HEK293 (cell line): ENCODE measurements around the gene PSMA7.

Experiments used
- AEBP2 ChIP-seq: fragments of 450-650 bp; formaldehyde crosslinking; IDR thresholded peaks from 2 replicates; pipeline ENCODE4 v1.5.1; 2016; ENCODE audit warnings: missing biosample characterization, missing genetic modification characterization, borderline replicate concordance
- KLF16 ChIP-seq: fragments of 450-650 bp; formaldehyde crosslinking; IDR thresholded peaks from 2 replicates; pipeline ENCODE4 v1.5.1; 2017; ENCODE audit warnings: missing biosample characterization, missing genetic modification characterization
- MZF1 ChIP-seq: fragments of 450-650 bp; formaldehyde crosslinking; IDR thresholded peaks from 2 replicates; pipeline ENCODE4 v1.5.1; 2017; ENCODE audit warnings: missing biosample characterization, missing genetic modification characterization, borderline replicate concordance
- SP7 ChIP-seq: fragments of 450-650 bp; formaldehyde crosslinking; IDR thresholded peaks from 2 replicates; pipeline ENCODE4 v1.5.1; 2016; ENCODE audit warnings: missing biosample characterization, missing genetic modification characterization
- TRIM28 ChIP-seq: IDR thresholded peaks from 2 replicates; pipeline ENCODE4 v1.6.1; 2011; ENCODE audit warnings: low read length, control low read depth, borderline replicate concordance
- ZBTB21 ChIP-seq: fragments of 450-650 bp; formaldehyde crosslinking; IDR thresholded peaks from 2 replicates; pipeline ENCODE4 v1.5.1; 2017; ENCODE audit warnings: missing biosample characterization, missing genetic modification characterization
- ZBTB7A ChIP-seq: fragments of 450-650 bp; formaldehyde crosslinking; IDR thresholded peaks from 2 replicates; pipeline ENCODE4 v1.5.1; 2016; ENCODE audit warnings: low read depth, missing biosample characterization, missing genetic modification characterization
- ZFP3 ChIP-seq: fragments of 450-650 bp; formaldehyde crosslinking; IDR thresholded peaks from 2 replicates; pipeline ENCODE4 v1.5.1; 2016; ENCODE audit warnings: low read depth, missing biosample characterization, missing genetic modification characterization
- ZNF112 ChIP-seq: fragments of 450-650 bp; formaldehyde crosslinking; IDR thresholded peaks from 2 replicates; pipeline ENCODE4 v1.5.0; 2017; ENCODE audit warnings: missing biosample characterization, missing genetic modification characterization
- ZNF114 ChIP-seq: fragments of 450-650 bp; formaldehyde crosslinking; IDR thresholded peaks from 2 replicates; pipeline ENCODE4 v1.5.0; 2017; ENCODE audit warnings: missing biosample characterization, missing genetic modification characterization
- ZNF169 ChIP-seq: fragments of 450-650 bp; formaldehyde crosslinking; IDR thresholded peaks from 2 replicates; pipeline ENCODE4 v1.5.1; 2016; ENCODE audit warnings: missing biosample characterization, missing genetic modification characterization
- ZNF211 ChIP-seq: fragments of 450-650 bp; formaldehyde crosslinking; IDR thresholded peaks from 2 replicates; pipeline ENCODE4 v1.5.1; 2016; ENCODE audit warnings: low read depth, missing biosample characterization, missing genetic modification characterization
- ZNF23 ChIP-seq: fragments of 450-650 bp; formaldehyde crosslinking; IDR thresholded peaks from 2 replicates; pipeline ENCODE4 v1.5.1; 2016; ENCODE audit warnings: missing biosample characterization, missing genetic modification characterization, borderline replicate concordance
- ZNF274 ChIP-seq, 2 experiments: fragments of 200-500 bp in 1 of 2; fragments of 450-650 bp in 1 of 2; sonication (Bioruptor generic) in 1 of 2; formaldehyde crosslinking in 1 of 2; IDR thresholded peaks; 2 replicates each; pipeline versions ENCODE4 v1.5.1 to v1.6.1; 2014 to 2016; ENCODE audit warnings: borderline replicate concordance in 1 of 2, inconsistent platforms in 1 of 2, low read length in 1 of 2, missing biosample characterization in 1 of 2, missing genetic modification characterization in 1 of 2
- ZNF366 ChIP-seq: fragments of 450-650 bp; formaldehyde crosslinking; conservative IDR thresholded peaks from 2 replicates; pipeline ENCODE4 v1.5.1; 2016; ENCODE audit warnings: missing biosample characterization, missing genetic modification characterization
- ZNF585B ChIP-seq: fragments of 450-650 bp; formaldehyde crosslinking; IDR thresholded peaks from 2 replicates; pipeline ENCODE4 v1.5.1; 2016; ENCODE audit warnings: missing biosample characterization, missing genetic modification characterization
- ZNF596 ChIP-seq: fragments of 450-650 bp; IDR thresholded peaks from 2 replicates; pipeline ENCODE4 v1.5.0; 2018; ENCODE audit warnings: missing biosample characterization, mild to moderate bottlenecking, missing genetic modification characterization, moderate library complexity
- ZNF701 ChIP-seq: fragments of 450-650 bp; formaldehyde crosslinking; IDR thresholded peaks from 2 replicates; pipeline ENCODE4 v1.5.1; 2016; ENCODE audit warnings: missing biosample characterization, missing genetic modification characterization
- ZNF747 ChIP-seq: fragments of 450-650 bp; formaldehyde crosslinking; IDR thresholded peaks from 2 replicates; pipeline ENCODE4 v1.5.1; 2016; ENCODE audit warnings: missing biosample characterization, missing genetic modification characterization
- ZNF776 ChIP-seq: fragments of 450-650 bp; formaldehyde crosslinking; IDR thresholded peaks from 2 replicates; pipeline ENCODE4 v1.5.0; 2017; ENCODE audit warnings: missing biosample characterization, missing genetic modification characterization, borderline replicate concordance
- ZNF830 ChIP-seq: fragments of 450-650 bp; IDR thresholded peaks from 2 replicates; pipeline ENCODE4 v1.5.0; 2018; ENCODE audit warnings: missing biosample characterization, missing genetic modification characterization, low read depth, mild to moderate bottlenecking, moderate library complexity
- ZSCAN30 ChIP-seq: fragments of 450-650 bp; IDR thresholded peaks from 2 replicates; pipeline ENCODE4 v1.5.1; 2018; ENCODE audit warnings: missing biosample characterization, mild to moderate bottlenecking, missing genetic modification characterization, moderate library complexity
- TF ChIP-seq, protein P1 (sequence below): fragments of 450-650 bp; formaldehyde crosslinking; optimal IDR thresholded peaks from 2 replicates; pipeline ENCODE3; 2016; ENCODE audit warnings: missing biosample characterization, mild to moderate bottlenecking, missing genetic modification characterization
- TF ChIP-seq, protein P2 (sequence below): fragments of 450-650 bp; formaldehyde crosslinking; IDR thresholded peaks from 2 replicates; pipeline ENCODE4 v1.5.1; 2016; ENCODE audit warnings: missing biosample characterization, missing genetic modification characterization
- TF ChIP-seq, protein P3 (sequence below): fragments of 450-650 bp; formaldehyde crosslinking; IDR thresholded peaks from 2 replicates; pipeline ENCODE4 v1.5.1; 2017; ENCODE audit warnings: missing biosample characterization, missing genetic modification characterization
- TF ChIP-seq, protein P4 (sequence below): fragments of 450-650 bp; formaldehyde crosslinking; conservative IDR thresholded peaks from 2 replicates; pipeline ENCODE4 v1.5.1; 2016; ENCODE audit warnings: low read depth, missing biosample characterization, missing genetic modification characterization

PSMA7 gene

DNA sequence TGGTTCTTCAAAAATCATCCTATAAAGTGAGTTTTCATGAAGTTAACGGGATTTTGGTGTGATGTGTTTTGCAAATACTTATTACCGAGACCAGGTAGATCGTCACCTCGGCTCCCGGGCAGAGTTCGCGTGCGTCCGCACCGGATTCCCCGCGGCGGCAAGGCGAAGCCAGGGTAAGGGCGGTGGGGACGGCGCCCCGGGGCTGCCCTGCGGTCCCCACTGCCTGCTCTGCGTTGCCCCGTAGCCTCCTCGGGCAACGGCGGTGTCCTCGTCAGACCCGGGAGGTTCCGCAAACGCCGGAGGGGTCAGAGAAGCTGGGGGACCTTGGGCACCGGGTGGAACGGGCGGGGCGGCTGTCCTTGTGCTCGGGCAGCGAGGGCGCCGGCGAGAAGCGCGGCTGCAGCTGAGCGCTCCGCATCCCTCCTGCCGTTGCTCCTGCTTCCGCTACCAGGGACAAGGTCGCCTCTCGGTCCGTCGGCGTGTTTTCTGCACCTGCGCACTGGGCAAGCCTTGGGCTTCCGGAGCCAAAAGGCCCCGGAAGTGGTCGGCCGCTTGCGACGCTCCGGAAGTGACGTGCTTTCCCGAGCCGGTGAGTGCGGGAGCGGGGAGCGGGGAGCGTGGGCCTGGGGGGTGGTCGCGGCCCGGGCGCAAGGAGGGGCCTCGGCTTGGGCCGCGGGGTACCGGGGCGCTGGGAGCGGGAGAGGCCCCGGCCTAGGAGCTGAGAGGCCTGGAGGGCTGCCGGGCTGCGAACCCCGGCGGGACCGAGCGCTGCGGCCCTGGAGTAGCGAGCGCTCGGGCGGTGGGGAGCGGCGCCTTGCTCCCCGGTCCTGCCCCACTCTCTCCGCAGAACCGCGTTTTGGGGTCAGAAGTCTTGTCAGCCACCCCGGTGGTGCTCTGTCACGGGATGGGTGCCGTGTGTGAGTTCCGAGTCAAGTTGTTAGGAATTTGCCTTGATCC, 39.6 kb upstream of the PSMA7 start, which contains the start of gene MTG2 (continued):
- TF ChIP-seq, protein P1, sequence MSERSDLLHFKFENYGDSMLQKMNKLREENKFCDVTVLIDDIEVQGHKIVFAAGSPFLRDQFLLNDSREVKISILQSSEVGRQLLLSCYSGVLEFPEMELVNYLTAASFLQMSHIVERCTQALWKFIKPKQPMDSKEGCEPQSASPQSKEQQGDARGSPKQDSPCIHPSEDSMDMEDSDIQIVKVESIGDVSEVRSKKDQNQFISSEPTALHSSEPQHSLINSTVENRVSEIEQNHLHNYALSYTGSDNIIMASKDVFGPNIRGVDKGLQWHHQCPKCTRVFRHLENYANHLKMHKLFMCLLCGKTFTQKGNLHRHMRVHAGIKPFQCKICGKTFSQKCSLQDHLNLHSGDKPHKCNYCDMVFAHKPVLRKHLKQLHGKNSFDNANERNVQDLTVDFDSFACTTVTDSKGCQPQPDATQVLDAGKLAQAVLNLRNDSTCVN (tag by site-specific recombination), result peak; percentile 66
- TF ChIP-seq, protein P2, sequence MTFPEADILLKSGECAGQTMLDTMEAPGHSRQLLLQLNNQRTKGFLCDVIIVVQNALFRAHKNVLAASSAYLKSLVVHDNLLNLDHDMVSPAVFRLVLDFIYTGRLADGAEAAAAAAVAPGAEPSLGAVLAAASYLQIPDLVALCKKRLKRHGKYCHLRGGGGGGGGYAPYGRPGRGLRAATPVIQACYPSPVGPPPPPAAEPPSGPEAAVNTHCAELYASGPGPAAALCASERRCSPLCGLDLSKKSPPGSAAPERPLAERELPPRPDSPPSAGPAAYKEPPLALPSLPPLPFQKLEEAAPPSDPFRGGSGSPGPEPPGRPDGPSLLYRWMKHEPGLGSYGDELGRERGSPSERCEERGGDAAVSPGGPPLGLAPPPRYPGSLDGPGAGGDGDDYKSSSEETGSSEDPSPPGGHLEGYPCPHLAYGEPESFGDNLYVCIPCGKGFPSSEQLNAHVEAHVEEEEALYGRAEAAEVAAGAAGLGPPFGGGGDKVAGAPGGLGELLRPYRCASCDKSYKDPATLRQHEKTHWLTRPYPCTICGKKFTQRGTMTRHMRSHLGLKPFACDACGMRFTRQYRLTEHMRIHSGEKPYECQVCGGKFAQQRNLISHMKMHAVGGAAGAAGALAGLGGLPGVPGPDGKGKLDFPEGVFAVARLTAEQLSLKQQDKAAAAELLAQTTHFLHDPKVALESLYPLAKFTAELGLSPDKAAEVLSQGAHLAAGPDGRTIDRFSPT (tag by site-specific recombination), result 0 out of 2 replicates have a peak, but pooled peaks have one; percentile 32
- TF ChIP-seq, protein P3, sequence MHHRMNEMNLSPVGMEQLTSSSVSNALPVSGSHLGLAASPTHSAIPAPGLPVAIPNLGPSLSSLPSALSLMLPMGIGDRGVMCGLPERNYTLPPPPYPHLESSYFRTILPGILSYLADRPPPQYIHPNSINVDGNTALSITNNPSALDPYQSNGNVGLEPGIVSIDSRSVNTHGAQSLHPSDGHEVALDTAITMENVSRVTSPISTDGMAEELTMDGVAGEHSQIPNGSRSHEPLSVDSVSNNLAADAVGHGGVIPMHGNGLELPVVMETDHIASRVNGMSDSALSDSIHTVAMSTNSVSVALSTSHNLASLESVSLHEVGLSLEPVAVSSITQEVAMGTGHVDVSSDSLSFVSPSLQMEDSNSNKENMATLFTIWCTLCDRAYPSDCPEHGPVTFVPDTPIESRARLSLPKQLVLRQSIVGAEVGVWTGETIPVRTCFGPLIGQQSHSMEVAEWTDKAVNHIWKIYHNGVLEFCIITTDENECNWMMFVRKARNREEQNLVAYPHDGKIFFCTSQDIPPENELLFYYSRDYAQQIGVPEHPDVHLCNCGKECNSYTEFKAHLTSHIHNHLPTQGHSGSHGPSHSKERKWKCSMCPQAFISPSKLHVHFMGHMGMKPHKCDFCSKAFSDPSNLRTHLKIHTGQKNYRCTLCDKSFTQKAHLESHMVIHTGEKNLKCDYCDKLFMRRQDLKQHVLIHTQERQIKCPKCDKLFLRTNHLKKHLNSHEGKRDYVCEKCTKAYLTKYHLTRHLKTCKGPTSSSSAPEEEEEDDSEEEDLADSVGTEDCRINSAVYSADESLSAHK (tag by site-specific recombination), result peak; percentile 14; the same call in 1 of the 2 replicates
- no peak for TF ChIP-seq ZNF169
- TF ChIP-seq ZNF114, result no peak
- TF ChIP-seq, protein P4, sequence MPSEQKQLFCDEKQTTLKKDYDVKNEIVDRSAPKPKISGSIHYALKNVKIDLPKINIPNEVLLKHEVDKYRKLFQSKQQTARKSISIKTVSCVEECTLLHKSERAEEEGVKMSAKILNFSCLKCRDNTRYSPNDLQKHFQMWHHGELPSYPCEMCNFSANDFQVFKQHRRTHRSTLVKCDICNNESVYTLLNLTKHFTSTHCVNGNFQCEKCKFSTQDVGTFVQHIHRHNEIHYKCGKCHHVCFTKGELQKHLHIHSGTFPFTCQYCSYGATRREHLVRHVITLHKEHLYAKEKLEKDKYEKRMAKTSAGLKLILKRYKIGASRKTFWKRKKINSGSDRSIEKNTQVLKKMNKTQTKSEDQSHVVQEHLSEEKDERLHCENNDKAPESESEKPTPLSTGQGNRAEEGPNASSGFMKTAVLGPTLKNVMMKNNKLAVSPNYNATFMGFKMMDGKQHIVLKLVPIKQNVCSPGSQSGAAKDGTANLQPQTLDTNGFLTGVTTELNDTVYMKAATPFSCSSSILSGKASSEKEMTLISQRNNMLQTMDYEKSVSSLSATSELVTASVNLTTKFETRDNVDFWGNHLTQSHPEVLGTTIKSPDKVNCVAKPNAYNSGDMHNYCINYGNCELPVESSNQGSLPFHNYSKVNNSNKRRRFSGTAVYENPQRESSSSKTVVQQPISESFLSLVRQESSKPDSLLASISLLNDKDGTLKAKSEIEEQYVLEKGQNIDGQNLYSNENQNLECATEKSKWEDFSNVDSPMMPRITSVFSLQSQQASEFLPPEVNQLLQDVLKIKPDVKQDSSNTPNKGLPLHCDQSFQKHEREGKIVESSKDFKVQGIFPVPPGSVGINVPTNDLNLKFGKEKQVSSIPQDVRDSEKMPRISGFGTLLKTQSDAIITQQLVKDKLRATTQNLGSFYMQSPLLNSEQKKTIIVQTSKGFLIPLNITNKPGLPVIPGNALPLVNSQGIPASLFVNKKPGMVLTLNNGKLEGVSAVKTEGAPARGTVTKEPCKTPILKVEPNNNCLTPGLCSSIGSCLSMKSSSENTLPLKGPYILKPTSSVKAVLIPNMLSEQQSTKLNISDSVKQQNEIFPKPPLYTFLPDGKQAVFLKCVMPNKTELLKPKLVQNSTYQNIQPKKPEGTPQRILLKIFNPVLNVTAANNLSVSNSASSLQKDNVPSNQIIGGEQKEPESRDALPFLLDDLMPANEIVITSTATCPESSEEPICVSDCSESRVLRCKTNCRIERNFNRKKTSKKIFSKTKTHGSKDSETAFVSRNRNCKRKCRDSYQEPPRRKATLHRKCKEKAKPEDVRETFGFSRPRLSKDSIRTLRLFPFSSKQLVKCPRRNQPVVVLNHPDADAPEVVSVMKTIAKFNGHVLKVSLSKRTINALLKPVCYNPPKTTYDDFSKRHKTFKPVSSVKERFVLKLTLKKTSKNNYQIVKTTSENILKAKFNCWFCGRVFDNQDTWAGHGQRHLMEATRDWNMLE, result peak; percentile 85
- TF ChIP-seq ZSCAN30 (tag by site-specific recombination), result peak; percentile 44; the same call in 1 of the 2 replicates
- TF ChIP-seq ZNF211 (tag by site-specific recombination), result no peak
- no peak for TF ChIP-seq ZNF701 (tag by site-specific recombination)
- TF ChIP-seq AEBP2 (tag by site-specific recombination), result no peak
- TF ChIP-seq ZNF274 (IDR thresholded peaks at IDR 0.05; ENCODE audit: low read length), result no peak
- TF ChIP-seq ZNF274 (tag by site-specific recombination; IDR thresholded peaks at IDR 0.05; ENCODE audit: borderline replicate concordance), result no peak
- no peak for TF ChIP-seq ZNF830 (tag by site-specific recombination)
- TF ChIP-seq TRIM28, result no peak
- TF ChIP-seq KLF16, result peak; percentile 74
- TF ChIP-seq ZNF366 (tag by site-specific recombination), result peak; percentile 95
- TF ChIP-seq ZBTB7A (tag by site-specific recombination), result 0 out of 2 replicates have a peak, but pooled peaks have one; percentile 18
- TF ChIP-seq ZNF776, result no peak
- TF ChIP-seq SP7 (tag by site-specific recombination), result peak; percentile 89
- no peak for TF ChIP-seq ZNF585B (tag by site-specific recombination)
- no peak for TF ChIP-seq ZNF112 (tag by site-specific recombination)
- no peak for TF ChIP-seq ZNF596 (tag by site-specific recombination)
- TF ChIP-seq MZF1 (tag by site-specific recombination), result no peak
- TF ChIP-seq ZBTB21 (tag by site-specific recombination), result peak; percentile 66; the same call in 1 of the 2 replicates
- no peak for TF ChIP-seq ZNF23
- no peak for TF ChIP-seq ZFP3 (tag by site-specific recombination)
- TF ChIP-seq ZNF747 (tag by site-specific recombination), result no peak
